ENCODE data around the gene MRPL12.
"Not testable (repeated sequence)": the region's sequence is repeated elsewhere in the genome, so short reads cannot be mapped to it uniquely, and the experiment has no call there.

Gene MRPL12

DNA sequence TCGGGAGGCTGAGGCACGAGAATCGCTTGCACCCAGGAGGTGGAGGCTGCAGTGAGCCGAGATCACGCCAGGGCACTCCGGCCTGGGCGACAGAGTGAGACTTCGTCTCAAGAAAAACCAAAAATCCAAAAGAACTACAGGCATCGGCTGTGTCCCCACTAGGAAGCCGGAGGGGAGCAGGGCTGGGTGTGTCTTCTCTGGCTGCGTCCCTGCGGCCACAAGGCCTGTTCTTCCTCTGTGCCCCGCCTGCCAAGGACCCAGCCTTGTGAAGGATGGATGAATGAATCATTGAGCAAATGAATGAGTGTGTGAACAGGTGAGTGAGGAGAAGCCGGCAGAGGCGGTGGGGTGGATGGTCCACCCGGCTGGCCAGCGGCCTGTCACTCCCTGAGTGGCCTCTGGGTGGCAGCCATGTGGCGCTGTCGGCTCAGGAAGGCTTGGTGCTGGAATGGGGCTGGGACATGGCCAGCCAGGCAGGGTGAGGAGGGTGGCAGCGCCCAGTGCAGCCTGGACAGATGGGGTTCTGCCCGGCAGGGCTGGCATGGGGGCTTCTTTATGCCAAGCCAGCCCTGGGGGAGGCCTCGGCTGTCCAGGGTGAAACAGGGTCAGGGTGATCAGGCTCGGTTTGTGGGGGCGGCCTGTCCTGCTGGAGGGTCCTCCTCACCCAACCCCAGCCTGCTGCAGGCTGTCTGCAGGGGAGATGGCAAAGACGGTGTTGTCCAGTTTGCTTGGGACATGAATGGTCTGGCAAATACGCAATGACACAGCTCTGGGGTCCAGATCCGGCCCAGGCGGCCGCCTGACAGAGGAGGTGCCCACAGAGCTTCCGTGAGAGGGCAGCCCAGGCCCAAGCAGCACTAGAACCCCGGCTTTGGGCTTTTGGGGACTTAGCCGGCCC lies 30.6 kb downstream of the MRPL12 start:
- Mint-ChIP-seq H3K27me3 (peaks cover 27% of the 10 kb centered on the region), H3K4me1 (ENCODE audit: low read depth) (peaks cover 6% of the 10 kb centered on the region), H3K36me3 (ENCODE audit: low read depth) (no peaks in the 10 kb centered on the region), H3K9me3 (no peaks in the 10 kb centered on the region), H3K4me3 (no peak overlapping the region), H3K27ac (no peak overlapping the region)

DNA sequence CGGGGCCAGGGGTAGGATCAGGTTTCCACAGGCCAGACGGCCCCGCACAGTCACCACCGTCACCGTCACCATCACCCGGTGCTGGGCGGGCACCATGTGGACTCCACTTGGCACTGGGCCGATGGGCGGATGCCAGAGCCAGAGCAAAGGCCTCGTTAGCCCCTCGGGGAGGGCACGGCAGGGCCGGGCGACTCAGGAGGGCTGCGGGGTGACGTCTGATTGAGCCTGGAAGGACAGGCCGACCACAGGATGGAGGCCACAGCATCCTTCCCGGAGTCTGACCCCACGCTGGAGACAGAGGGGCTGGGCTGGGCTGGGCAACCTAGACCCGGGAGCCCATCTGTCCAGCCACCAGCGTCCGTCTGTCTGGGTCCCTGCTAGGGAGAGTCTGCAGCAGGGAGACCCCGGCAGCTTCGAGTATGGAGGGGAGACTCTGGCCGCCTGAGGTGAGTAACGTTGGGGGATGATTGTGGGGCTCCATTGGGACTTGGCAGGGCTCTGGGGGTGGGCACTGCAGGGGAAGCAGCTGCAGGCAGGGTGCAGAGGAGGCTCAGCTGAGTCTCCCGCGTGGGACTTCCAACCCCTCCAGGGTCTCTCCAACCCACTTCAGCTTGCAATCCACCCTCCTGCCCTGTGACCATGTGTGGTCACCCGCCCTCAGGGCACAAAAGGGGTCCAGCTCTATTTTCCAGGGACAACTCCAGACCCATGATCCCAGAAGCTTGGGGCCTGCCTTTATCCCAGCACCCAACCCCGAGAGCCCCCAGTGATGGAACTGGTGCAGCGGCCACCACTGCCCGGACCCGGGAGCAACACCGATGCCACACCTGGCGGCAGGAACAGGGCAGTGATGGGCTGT lies 31.5 kb downstream of the MRPL12 start:
- Mint-ChIP-seq H3K36me3 (ENCODE audit: low read depth) (no peaks in the 10 kb centered on the region), H3K27me3 (peaks cover 30% of the 10 kb centered on the region), H3K9me3 (no peaks in the 10 kb centered on the region), H3K4me3 (no peak overlapping the region), H3K4me1 (ENCODE audit: low read depth) (peaks cover 6% of the 10 kb centered on the region), H3K27ac (no peak overlapping the region)

DNA sequence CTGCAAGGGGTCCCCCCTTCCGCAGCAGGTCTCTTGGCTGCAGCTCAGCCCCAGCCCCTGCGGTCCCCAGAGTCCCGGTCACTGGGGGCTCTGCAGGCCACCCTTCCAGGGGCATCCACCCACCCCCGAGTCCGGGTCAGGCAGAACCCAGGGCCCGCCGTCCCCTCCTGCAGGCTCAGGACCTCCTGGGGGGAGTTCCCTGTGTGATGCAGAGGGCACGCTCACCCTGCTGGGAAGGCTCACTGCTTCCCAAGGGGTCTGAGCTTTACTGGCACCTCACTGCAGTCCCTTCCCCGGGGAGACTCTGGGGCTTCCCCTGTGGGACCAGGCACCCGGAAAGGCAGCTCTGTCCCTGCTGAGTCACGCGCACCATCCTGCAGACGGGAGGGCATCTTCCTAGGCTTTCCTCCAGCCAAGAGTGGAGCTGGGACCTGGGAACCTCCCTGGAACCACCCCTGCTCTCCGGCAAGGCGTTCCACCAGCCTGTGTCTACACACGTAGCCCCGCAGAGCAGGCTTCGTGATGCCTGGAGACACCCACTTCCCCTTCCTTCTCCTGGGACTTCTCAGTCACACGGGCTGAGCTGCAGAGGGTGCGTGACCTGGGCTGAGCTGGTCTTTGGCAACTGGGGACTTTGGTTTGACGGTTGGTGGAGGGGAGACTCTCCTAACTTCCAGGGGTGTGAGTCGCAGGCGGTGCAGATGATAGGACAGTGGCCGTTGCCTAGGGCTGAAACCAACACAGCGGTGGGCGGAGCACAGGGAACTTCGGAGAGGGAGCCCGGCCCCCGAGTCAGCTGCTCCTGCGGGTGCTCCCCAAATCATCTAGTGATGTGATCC lies 32.3 kb downstream of the MRPL12 start:
- Mint-ChIP-seq H3K27me3 (peaks cover 30% of the 10 kb centered on the region), H3K36me3 (ENCODE audit: low read depth) (no peaks in the 10 kb centered on the region), H3K9me3 (no peaks in the 10 kb centered on the region), H3K4me1 (ENCODE audit: low read depth) (peaks cover 6% of the 10 kb centered on the region), H3K4me3 (peak overlapping the region; percentile 27), H3K27ac (no peak overlapping the region)

DNA sequence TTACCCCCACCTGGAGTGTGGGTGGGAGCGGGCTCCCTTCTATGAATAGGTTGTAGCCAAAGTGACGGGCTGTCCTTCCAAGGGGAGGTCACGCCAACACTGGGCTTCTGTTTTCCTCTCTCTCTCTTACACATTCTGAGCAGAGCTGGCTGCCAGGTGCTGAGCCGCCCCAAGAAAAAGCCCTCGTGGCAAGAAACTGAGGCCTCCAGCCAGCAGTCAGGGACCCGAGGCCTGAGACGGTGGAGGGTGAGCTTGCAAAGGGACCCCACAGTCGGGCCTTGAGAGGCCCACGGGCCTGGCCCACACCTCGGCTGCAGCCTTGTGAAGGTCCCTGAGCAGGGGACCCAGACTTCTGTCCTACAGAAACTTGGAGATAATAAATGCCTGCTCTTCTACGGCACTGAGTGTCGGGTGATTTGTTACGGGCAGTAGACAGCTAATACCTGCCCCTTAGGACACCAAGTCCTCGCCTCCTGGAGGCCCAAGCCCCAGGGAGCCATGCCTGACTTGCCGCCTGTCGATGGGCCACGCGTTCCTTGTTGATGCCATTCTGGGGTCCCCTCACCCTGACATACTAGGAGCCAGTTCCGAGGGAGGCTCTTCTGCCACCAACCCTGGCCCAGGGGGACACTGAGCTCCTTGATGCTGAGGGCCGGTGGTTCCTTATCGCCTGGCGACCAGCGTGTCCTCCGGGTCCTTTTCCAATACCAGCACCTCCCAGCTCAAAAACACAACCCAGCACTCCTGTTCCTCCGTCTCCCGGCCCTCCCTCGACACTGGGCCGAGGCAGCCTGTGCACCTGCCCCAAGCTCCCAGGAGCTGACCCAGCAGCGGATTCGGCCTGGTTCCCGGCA lies 35.0 kb downstream of the MRPL12 start:
- Mint-ChIP-seq H3K36me3 (ENCODE audit: low read depth) (no peaks in the 10 kb centered on the region), H3K27ac (no peak overlapping the region), H3K9me3 (no peaks in the 10 kb centered on the region), H3K27me3 (peaks cover 14% of the 10 kb centered on the region), H3K4me1 (ENCODE audit: low read depth) (peaks cover 6% of the 10 kb centered on the region), H3K4me3 (no peak overlapping the region)

DNA sequence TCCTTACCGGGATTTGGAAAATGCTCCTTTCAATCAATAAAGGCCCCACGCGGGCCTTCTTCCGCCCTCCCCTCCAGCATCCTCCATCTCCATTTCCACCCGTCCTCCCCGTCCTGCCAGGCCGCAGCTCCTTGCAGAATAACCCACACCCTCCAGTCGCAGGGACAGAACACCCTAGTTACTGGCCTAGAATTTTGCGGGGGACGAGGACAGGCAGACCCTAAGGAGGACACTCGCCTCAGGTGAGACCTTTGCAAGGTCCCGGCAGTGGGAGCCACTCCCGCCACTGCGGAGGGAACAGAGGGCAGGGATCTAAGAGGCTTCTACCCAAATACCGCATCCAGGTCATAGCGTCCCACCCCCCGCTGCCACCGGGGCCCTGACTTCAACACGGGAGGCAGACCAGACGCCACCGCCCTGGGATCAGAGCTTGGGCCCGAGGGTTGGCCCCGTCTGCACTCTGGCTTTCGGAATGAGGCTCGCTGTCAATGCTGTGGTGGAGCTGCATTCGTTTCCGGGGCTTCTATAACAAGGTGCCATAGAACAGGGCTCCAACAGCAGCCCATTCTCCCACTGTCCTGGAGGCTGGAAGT lies 35.7 kb downstream of the MRPL12 start:
- no peaks in the 10 kb centered on the region for H3K36me3 Mint-ChIP-seq (ENCODE audit: low read depth)
- no peak overlapping the region for H3K27ac Mint-ChIP-seq
- peaks cover 6% of the 10 kb centered on the region for H3K4me1 Mint-ChIP-seq (ENCODE audit: low read depth)
- H3K4me3 Mint-ChIP-seq, result no peak overlapping the region
- no peaks in the 10 kb centered on the region for H3K9me3 Mint-ChIP-seq
- peaks cover 8% of the 10 kb centered on the region for H3K27me3 Mint-ChIP-seq

DNA sequence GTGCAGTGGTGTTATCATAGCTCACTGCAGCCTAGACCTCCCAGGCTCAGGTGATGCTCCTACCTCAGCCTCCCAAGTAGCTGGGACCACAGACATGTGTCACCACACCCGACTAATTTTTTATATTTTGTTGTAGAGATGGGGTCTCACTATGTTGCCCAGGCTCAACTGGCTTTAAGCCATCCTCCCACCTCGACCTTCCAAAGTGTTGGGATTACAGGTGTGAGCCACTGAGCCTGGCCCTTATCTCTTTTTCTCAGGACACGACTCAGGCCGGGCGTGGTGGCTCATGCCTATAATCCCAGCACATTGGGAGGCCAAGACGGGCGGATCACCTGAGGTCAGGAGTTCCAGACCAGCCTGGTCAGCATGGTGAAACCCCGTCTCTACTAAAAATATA lies 36.4 kb downstream of the MRPL12 start:
- H3K4me1 Mint-ChIP-seq (ENCODE audit: low read depth), result not testable (repeated sequence)

DNA sequence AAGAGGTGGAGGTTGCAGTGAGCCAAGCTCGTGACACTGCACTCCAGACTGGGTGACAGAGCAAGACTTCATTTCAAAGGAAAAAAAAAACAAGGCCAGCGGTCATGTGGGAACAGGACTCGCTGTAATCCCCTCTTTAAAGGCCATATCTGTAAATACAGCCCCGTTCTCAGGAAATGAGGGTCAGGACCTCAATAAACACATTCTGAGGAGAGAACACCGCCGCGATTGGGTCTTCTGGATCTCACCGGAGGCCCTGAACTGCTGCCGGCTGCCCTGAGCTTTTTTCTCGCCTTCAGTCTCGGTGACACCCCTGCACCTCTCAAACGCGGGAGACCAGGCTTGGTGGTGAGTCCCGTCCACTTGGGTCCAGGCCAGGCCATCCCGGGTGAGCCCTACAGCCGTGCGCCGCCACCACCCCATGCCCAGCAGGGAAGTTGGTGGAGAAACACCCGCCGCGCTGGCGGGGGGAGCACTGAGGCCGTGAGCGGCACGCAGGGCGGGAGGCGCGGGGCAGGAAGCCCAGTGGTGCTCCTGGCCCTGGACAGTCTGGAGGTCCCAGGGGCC lies 37.3 kb downstream of the MRPL12 start:
- Mint-ChIP-seq H3K27me3 (peaks cover 7% of the 10 kb centered on the region), H3K4me3 (no peak overlapping the region), H3K27ac (no peak overlapping the region), H3K9me3 (no peaks in the 10 kb centered on the region), H3K36me3 (ENCODE audit: low read depth) (no peaks in the 10 kb centered on the region), H3K4me1 (ENCODE audit: low read depth) (peaks cover 5% of the 10 kb centered on the region)

More for the DNA sequence above, 36.4 kb downstream of the MRPL12 start:
- H3K4me3 Mint-ChIP-seq; H3K9me3 Mint-ChIP-seq; H3K27ac Mint-ChIP-seq; H3K27me3 Mint-ChIP-seq; H3K36me3 Mint-ChIP-seq (ENCODE audit: low read depth): not testable (repeated sequence)

DNA sequence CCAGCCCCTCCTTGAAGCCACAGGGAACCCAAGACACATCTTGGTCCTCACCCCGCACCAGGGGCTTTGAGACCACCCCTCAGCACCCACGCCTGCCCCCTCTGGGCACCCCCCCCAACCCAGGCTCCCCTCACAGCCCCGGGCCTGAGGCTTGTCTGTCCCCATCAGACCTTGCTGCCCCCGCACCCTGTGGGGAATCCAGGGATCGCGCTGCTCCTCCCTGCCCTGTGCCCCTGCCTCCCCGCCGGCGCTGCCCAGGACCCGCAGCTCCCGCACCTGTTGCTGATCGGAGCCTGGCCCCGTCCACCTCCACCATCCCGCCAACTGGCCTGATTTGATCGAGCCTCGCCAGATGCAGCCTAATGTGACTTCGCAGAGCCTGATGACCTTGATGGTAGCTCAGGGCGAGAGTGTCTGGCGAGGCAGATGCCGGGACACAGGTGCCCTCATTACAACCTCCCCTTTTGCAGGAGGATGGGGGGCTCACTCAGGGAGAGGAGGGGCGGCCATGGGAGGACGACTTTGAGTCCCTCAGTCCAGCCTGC lies 38.0 kb downstream of the MRPL12 start:
- H3K27ac Mint-ChIP-seq, result no peak overlapping the region
- no peaks in the 10 kb centered on the region for H3K4me1 Mint-ChIP-seq (ENCODE audit: low read depth)
- H3K4me3 Mint-ChIP-seq, result no peak overlapping the region
- no peaks in the 10 kb centered on the region for H3K36me3 Mint-ChIP-seq (ENCODE audit: low read depth)
- H3K27me3 Mint-ChIP-seq, result peaks cover 4% of the 10 kb centered on the region
- no peaks in the 10 kb centered on the region for H3K9me3 Mint-ChIP-seq

DNA sequence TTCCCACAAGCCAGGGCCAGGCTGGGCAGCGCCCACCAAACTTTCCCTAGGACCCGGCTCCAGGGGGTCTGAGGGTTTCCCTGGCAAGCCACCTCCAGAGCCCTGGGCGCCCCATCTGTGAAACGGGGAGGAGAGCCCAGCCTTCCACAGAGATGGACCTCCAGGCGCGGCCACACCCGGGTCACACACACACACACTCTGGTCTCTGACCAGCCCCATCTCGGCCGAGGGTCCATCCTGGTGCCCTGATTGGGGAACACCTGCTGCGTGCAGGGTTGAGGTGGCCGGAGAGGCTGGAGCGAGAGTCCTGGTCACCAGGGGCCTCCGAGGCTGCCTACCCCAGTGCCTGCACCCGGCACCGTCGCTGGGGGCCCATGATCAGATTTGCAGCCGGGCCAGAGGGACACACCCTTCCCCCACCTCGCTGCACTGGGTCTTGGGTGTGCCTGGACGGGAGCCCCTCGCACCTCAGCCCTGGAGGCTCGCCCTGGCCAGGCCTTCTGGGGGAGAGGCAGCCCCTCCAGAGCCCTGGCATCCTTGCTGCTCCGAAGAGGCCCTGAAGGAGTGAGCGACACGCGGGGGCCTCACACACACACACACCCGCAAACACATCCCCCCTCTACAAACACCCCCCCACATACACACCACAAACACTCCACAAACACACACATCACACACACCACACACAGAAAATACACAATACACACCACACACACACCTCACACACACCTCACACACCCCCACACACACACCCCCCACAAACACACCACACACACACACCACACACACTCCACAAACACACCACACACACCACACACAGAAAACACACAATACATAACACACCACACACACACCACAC lies 38.7 kb downstream of the MRPL12 start:
- H3K27ac Mint-ChIP-seq, result no peak overlapping the region
- H3K9me3 Mint-ChIP-seq, result no peaks in the 10 kb centered on the region
- no peak overlapping the region for H3K4me3 Mint-ChIP-seq
- no peaks in the 10 kb centered on the region for H3K4me1 Mint-ChIP-seq (ENCODE audit: low read depth)
- H3K27me3 Mint-ChIP-seq, result peaks cover 4% of the 10 kb centered on the region
- no peaks in the 10 kb centered on the region for H3K36me3 Mint-ChIP-seq (ENCODE audit: low read depth)
